NOMO-1 treated with DMSO at 0.1 percent for 48 hours (cell line): ENCODE measurements around the gene TMEM108.

Experiments used
- DNase-seq: peaks from one replicate; lab custom pipeline; 2025; ENCODE audit not compliant: unreplicated experiment; lab: John Stamatoyannopoulos, UW

TMEM108 gene

GRCh38 chr3:133161656-133162055 is 123.5 kb downstream of the TMEM108 start:
- DNase-seq, result no peak

- no peak for DNase-seq
These were observed 124.1 kb downstream of the TMEM108 start for GRCh38 chr3:133162265-133162664.

GRCh38 chr3:133162670-133163305 is 124.6 kb downstream of the TMEM108 start:
- DNase-seq, result no peak

GRCh38 chr3:133167340-133168024 is 129.3 kb downstream of the TMEM108 start:
- no peak for DNase-seq

GRCh38 chr3:133168025-133168401 is 129.8 kb downstream of the TMEM108 start:
- no peak for DNase-seq

GRCh38 chr3:133169331-133170068 is 131.3 kb downstream of the TMEM108 start:
- no peak for DNase-seq

- no peak for DNase-seq
These were observed 133.6 kb downstream of the TMEM108 start for GRCh38 chr3:133171831-133172230.

- DNase-seq, result no peak
These were observed 143.4 kb downstream of the TMEM108 start for GRCh38 chr3:133181392-133182150.

- no peak for DNase-seq
These were observed 149.7 kb downstream of the TMEM108 start for GRCh38 chr3:133187870-133188379.

GRCh38 chr3:133188996-133189395 is 150.8 kb downstream of the TMEM108 start:
- no peak for DNase-seq

GRCh38 chr3:133189893-133190292 is 151.7 kb downstream of the TMEM108 start:
- no peak for DNase-seq

- no peak for DNase-seq
These were observed 153.6 kb downstream of the TMEM108 start for GRCh38 chr3:133191818-133192217.

GRCh38 chr3:133192363-133192945 is 154.3 kb downstream of the TMEM108 start:
- DNase-seq, result no peak

GRCh38 chr3:133192967-133193366 is 154.8 kb downstream of the TMEM108 start:
- no peak for DNase-seq

- DNase-seq, result no peak
These were observed 158.3 kb downstream of the TMEM108 start for GRCh38 chr3:133196527-133196926.

- no peak for DNase-seq
These were observed 159.4 kb downstream of the TMEM108 start for GRCh38 chr3:133197619-133198018.

- DNase-seq, result no peak
These were observed 168.7 kb downstream of the TMEM108 start for GRCh38 chr3:133206921-133207320.

- no peak for DNase-seq
These were observed 170.0 kb downstream of the TMEM108 start for GRCh38 chr3:133208184-133208583.

- peak; percentile 99 for DNase-seq
These were observed 171.8 kb downstream of the TMEM108 start for GRCh38 chr3:133209871-133210550.

GRCh38 chr3:133210656-133211055 is 172.5 kb downstream of the TMEM108 start:
- DNase-seq, result no peak
